COLO829 (cell line): ENCODE measurements around the gene AP4E1.
"Not testable (repeated sequence)": the region's sequence is repeated elsewhere in the genome, so short reads cannot be mapped to it uniquely, and the experiment has no call there.

Experiments used
- DNase-seq: peaks from one replicate; pipeline ENCODE4 v3.0.0; 2012; ENCODE audit warnings: low spot score

The AP4E1 gene

DNA sequence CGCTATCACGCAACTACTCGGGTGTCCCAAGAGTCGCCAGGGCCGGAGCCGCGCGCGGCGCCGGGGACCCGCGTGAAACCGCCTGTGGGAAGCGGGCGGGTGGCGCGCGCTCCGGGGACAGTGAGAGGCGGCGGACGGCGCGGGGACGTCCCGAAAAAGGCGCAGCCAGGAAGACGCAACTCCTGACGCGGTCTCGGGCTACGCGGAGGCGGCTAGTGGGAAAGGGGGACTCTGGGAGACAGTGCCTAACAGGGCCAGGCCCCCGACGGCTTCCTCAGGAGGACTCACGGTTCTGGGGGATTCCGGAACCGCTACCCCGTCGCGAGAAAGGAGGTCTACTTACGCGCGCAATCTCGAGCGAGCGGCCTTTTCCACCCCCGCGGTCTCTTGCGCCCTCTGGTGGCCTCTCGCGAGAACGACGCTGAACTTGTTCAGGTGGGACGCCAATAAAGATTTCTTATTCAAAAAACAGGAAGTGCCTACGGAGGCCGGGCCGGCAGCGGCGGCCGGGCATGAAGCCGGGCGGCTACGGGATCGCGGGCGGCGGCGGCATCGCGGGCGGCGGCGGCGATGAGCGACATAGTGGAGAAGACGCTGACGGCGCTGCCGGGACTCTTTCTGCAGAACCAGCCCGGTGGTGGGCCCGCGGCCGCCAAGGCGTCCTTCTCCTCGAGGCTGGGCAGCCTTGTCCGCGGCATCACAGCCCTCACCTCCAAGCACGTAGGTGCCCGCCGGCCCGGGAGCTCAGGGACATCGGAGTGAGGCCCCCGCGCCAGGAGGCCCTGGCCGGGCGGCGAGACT, at the start of gene AP4E1:
Gene AP4E1 (plus strand): TSS at position 475 of the 801 bp plus-strand sequence. CDS start 96 bp downstream, at position 571.
- peak; percentile 47 for DNase-seq

DNA sequence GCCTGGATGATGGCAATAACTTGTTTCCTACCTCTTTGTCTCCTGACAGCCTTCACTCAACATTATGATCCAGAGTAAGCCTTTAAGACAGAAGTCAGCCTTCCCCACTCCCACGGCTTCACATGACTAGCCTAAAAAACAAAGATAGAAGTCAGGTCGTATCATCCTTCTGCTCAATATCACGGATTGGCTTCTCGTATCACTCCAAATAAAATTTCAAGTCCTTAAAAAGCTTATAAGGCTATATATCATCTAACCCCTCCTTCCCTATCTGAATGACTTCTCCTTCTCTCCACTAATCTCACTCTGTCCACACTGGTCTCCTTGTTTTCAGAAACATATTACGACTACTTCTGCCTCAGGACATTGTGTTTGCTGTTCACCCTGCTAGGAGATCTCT, 47.7 kb upstream of the AP4E1 start:
- no peak for DNase-seq

- DNase-seq = no peak
Observed at GRCh38 chr15:50862553-50862952, 45.9 kb upstream of the AP4E1 start.

DNA sequence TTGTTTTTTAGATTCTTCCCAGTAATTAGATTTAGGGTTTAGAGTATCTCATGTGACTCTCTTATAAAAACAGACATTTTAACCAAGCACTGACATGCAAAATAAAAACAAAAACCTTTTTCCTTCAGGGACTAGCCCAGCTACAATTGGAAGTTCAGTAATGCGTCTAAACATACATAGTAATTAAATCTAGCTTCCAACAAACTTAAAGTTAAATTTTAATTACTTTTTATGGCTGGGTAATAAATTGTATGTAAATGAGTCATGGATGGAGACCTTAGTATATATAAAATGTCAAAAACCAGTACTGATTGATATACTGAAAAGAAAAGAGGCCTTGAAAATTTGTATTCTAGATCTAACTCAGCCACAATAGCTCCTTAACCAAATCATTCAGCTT, 43.6 kb upstream of the AP4E1 start:
- no peak for DNase-seq

DNA sequence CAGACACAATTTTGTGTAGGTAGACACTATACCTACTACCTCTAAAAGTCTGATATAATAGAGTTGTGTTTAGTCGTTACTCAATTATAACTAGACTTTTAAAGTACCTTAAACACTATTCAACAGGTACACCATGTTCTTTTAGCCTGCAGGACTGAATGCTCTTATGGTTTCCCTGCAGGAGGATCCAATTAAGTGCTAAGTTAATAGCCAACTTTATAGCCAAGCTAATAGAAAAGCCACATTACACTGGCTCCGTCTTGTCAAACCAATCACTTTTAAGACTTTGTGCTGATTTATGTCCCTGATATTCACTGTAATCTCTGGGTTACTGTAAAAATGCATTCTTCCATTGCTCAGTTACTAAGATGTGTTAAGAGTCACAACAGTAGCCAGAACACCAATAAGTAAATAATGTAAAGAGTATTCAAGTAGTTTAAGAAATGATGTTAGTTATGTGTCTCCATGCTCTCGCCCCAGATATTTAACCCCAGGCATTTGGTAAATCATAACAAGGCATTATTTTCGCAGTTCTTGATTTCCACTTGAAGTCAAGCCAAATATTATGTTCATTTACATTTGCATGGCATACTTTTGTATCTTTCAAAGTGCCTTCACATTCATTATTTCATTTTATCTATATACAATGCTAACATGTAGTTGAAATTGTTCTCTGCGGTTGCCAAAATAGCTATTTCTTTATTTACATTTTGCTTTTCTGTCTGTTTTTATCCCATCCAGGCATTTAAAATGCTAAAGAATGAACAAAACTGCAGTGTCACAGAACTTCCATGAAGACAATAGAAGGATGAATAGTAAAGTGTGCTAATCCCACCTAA, 42.7 kb upstream of the AP4E1 start:
- no peak for DNase-seq

GRCh38 chr15:50871832-50872231, 36.7 kb upstream of the AP4E1 start:
- no peak for DNase-seq

DNA sequence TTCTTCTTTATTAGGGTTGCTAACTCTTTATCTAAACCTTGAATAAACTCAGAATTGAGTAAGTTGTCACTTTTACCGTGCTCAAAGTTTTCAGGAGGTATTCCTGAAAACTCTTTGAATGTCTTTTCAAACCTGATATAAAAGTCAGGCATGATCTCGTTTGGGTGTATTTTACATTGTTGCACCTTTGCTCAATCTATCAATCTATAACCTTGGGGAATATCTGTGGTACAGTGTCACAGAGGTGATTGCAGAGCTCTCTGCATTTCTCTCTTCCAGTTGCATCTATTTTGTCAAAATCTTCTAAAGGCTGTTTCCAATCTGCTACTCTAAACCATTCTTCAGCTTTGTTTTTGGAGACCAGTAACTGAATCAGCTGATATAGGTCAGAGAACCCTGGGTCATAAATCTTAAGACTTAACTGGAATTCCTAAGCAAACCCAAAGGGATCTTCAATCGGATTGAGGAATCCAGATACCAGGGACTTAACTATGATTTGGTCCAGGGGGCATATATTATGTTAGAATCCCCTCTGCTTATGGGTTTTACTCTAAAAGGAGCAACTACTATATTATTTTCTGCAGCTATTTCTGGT, 35.6 kb upstream of the AP4E1 start:
- no peak for DNase-seq

GRCh38 chr15:50873935-50874361, 34.5 kb upstream of the AP4E1 start:
- DNase-seq = no peak

- DNase-seq = not testable (repeated sequence)
Observed at GRCh38 chr15:50875238-50875637, 33.2 kb upstream of the AP4E1 start.

GRCh38 chr15:50876260-50876988, 32.1 kb upstream of the AP4E1 start:
- no peak for DNase-seq

DNA sequence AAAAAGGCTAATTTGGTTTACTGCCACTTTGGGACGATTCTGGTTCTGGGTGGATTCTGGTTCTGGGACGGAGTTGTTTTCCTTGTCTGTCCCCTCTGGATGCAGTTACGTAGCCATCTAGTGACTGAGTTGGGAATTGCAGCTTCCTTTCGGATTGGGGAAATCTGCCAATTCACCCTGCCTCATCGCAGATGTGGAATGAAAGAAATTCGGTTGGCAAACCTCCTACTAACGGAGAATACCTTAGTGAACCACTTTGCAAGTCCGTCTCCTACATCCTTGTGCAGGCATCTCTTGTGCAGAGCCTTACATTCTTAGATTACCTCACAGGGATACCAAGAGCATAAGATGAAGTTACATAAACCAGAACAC, 31.5 kb upstream of the AP4E1 start:
- peak; percentile 63 for DNase-seq

- no peak for DNase-seq
Observed at GRCh38 chr15:50879016-50879617, 29.4 kb upstream of the AP4E1 start.

GRCh38 chr15:50880206-50880605, 28.3 kb upstream of the AP4E1 start:
- DNase-seq = no peak

GRCh38 chr15:50880651-50881114, 27.8 kb upstream of the AP4E1 start:
- no peak for DNase-seq

- DNase-seq = no peak
Observed at GRCh38 chr15:50881121-50882048, 27.1 kb upstream of the AP4E1 start.

DNA sequence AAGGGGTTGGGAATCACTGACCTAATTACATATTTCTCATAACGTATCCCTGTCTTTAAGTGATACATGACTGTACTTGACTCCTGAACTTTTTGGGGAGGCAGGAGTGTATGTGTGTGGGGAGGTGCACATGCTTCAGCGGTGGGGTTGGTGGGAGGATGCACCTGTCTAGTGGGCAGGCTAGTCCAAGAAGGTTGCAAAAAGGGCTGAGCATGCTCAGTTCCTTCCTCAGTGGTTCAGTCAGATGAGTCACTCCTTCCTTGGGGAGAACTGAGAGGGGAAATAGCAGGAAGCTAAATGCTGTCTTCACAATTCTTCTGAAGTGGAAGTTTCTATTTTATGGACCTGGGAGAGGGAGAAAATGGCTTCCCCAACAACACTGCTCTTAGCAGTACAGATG, 24.6 kb upstream of the AP4E1 start:
- DNase-seq = no peak

- DNase-seq = no peak
Observed at GRCh38 chr15:50884540-50884939, 23.9 kb upstream of the AP4E1 start.

- no peak for DNase-seq
Observed at GRCh38 chr15:50886139-50886467, 22.4 kb upstream of the AP4E1 start.

- no peak for DNase-seq
Observed at GRCh38 chr15:50886611-50887345, 21.7 kb upstream of the AP4E1 start.

DNA sequence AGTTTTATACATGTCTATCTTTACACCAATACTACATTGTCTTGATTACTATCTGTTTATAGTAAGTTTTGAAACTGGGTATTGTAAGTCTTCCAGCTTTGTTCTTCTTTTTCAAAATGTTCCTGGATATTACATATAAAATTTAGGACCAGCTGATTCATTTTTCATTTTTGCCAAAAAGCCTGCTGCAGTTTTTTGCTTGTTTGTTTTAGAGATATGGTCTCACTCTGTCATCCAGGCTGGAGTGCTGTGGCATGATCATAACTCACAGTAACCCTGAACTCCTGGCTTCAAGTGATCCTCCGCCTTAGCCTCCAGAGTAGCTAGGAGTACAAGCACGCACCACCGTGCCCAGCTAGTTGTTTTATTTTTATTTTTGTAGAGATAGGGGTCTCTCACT, 20.4 kb upstream of the AP4E1 start:
- no peak for DNase-seq
